GM21515 (cell line): ENCODE results near the gene OR9A2.
"Not testable (repeated sequence)": the region's sequence is repeated elsewhere in the genome, so short reads cannot be mapped to it uniquely, and the experiment has no call there.

Source experiments
- ATAC-seq: cut with Tn5 transposase; IDR thresholded peaks from one replicate; pipeline ENCODE4 v1.9.1; 2021; ENCODE audit not compliant: unreplicated experiment

Gene OR9A2

DNA sequence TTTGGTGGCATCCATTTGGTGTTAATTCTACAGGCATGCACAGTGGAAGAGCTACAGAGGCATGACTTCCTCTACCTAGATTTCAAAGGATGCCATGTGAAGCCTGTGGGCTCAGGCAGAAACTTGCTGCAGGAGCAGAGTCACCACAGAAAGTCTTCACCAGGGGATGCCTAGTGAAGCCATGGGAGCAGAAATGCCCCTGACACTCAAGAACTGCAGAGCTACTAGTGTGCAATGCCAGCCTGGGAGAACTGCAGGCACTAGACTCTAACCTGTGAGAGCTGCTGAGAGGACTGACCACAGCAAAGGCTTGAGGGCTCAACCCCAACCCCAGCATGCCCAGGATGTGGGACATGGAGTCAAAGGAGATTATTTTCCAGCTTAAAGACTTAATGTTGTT lies 3.9 kb downstream of the OR9A2 start:
- ATAC-seq, result no peak

DNA sequence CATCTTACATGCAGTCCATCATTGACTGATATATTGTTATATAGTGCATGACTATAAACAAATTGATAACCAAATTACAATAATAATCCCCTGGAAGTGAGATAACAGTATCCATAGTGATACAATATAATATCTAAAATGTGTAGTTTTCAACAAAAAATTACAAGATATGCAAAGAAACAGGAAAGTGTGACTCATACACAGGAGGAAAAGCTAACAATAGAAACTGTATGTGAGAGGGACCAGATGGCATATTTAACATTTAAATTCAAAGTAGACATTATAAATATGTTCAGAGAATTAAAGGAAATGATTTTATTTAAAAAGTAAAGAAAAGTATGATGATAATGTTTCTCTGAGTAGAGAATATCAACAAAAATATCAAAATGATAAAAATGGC lies 8.0 kb downstream of the OR9A2 start:
- no peak for ATAC-seq

DNA sequence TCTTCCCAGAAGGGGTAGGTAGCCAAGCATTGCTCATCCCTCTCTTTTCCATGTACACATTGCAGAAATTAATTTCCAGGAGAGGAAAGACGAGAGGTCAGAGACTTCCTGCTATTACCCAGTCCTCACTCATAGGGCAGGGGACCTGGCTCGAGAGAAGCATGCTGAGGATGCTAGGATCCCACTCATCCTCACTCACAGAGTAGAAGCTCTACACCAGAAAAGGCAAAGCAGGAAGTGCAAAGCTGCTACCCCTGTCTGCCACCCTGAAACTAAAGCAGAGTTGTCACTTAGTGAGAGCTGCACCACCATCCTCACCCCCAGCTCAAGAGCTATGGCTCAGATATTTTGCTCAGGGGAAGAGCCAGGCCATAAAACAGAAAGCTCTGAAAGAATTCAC lies 9.9 kb downstream of the OR9A2 start:
- ATAC-seq, result no peak

DNA sequence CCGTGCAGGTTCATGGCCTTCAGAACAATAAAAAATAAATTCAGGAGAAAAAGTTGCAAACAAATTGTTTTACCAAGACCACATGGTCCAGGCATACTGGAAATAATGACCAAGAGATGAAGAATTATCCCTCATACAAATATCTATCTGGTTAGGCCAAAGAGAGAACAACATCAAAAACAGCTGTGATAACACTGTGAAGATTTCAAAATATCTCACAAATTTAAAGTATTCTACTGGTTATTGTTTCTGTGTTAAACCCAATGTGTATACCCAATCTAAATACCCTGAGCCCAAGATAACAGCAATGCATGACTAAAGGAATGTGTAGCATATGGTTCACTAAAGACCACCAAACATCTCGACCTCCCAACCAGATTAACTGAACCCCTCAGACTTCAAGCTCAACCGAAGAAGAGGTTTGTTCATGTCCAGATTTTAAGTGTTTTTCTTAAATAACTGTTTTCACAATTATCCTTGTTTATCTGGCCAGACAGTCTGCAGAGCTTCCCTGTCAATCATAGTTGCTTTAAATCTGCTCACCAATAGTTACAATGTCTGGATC lies 10.9 kb downstream of the OR9A2 start:
- ATAC-seq, result no peak

DNA sequence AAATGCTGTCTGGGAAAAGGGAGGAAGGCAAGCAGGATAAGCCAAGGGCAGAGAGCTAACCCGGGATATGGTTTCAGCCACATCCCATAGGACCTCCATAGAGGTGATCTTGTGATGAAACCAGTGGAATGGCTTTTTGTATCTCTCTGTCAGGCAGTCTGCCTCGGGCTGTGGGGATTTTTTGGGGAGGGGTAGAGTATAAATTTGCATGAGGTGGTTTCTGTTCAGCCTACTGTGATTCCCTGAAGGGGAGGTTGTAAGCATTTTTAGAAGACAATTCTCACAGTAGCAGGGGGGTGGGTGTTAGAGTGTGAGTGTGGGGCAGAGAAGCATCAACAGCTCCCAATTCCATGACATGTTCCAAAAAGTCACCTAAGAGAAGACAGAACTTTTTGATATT lies 11.8 kb downstream of the OR9A2 start:
- peak; percentile 90 for ATAC-seq

DNA sequence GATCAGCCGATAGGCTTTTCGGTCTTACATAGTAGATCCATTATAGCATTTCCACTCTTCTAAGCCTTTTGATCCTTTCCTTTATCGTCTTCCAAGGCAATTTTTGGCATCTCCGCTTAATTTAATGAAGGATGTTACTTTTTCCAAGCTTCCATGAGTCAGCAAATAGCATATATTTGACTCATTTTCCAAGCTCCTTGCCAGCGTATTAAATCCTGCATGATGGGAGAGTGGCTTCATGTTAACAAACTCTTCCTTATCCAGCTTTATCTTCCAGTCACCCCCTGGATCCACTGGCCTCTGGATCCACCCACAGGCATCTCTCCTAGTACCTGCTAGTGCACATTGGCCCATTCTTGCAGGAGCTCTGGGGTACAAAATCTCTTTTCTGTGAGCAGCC lies 13.0 kb downstream of the OR9A2 start:
- ATAC-seq, result no peak

DNA sequence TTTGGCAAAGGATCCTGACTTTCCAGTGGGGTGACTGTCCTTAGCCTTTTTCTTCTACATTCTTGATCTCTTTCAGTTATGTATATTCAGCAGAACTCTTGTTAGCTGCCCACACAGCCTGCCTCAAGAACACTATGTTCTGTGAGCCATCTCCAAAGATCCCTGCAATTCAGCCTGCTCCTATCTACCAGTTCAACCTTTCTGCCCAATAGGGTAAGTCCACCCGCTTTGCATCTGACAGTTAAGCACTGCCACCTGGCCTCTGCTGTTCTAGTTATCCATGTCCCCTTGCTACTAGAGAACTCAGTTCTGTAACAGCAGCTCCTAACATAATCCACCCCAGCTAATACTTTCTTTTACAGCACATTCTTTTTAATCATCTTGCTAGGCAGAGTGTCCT lies 13.5 kb downstream of the OR9A2 start:
- no peak for ATAC-seq

DNA sequence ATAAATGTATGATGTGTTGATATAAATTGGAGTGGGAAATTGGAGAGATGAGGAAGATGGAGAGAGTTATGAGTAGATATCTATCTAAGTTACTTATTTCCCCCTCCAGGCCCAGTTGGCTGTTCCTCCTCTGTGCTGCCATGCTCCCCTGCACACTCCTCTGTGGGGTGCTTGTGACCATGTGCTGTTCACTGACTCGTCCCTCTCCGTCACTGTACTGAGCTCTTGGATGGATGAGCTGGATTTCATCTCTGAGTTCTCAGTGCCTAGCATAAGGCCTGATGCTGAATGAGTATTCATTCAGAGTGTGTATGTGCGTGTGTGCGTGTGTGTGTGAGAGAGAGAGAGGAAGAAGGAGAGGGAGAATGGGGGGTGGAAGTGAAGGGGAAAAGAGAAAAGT lies 14.5 kb downstream of the OR9A2 start:
- ATAC-seq, result no peak

DNA sequence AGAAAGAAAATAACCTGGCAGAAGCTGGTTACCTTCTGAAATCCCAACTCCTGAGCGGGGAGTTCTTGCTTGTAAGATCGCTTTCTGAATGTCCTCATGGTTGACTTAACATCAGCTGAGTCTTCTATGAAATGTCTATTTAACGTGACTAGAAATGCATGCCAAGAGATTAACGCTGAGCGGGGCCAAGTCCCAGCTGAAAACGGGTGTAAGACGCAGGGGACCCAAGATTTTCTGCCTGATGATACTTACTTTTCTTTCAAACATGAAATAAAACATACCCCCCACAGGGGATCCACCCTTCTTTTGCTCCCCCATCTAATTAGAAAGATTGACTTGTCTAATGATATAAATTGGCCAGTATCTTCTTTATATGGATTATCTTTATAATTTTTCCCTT lies 14.9 kb downstream of the OR9A2 start:
- ATAC-seq, result no peak

DNA sequence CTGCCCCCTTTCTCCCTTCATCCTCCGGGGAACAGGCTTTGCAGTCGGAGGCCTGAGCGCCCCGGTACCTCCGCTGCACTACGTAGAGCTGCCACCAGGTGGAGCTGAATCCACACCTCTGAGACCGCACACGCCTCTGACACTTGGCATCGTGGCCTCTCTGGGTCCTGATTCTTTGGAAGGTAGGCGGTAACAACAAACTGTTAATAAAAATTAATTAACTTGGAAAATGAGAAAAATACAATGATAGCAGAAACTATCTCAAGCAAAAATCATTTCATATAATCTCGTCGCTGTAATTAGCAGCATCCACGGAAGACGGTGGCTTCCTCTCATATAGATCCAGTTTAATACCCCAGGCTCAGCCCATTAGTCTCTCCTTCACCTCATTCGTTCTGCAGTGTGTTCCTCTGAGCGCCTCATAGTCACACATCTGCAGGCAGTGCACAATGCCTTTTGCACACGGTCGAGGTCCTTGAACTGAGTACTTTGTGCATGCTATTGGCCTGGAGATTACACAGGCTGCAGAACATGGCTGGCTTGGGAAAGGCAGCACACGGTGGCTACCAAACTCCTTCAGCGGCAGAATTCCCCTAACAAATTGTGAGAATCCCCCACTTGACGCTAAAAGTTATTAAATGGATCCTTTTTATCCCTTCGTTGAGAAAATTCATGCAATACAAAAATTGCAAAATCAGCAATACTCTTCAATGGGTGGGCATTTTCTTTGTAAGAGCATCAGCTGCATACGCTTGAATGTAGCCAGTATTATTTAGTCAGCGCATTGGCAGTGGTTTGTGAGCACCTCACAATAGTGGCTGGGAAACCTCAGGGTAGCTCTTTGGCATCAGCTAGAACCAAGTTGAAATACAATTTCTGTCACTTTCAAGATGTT lies 18.7 kb downstream of the OR9A2 start:
- ATAC-seq, result peak; percentile 91

DNA sequence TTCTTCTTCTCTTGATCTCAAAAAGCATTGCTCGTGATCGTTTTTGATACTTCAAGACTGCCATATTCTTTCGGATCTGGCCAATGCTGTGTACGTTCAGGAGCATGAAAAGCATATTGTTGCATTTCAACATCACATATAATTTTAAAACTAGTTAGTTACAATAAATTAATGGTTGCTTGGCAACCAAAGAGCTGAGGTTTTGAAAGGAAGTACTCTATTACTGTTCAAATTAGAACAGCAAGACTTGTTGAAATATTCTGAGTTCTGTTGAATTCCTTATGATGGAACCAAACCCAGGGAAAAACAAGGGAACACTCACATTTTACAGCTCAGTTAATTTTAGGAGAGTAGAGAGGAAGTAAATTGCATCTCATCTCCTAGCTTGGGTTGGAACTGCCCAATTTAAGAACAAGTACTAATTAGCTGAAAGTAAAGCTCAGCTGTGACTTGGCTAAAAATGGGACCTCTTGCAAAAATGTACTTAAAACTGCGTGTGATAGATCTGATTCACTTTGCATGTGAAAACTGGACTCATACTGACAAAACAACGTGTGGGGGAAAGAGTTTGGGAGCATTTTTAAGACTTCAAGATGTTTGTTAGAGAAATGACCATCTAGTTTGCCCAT lies 21.2 kb downstream of the OR9A2 start:
- ATAC-seq, result no peak

DNA sequence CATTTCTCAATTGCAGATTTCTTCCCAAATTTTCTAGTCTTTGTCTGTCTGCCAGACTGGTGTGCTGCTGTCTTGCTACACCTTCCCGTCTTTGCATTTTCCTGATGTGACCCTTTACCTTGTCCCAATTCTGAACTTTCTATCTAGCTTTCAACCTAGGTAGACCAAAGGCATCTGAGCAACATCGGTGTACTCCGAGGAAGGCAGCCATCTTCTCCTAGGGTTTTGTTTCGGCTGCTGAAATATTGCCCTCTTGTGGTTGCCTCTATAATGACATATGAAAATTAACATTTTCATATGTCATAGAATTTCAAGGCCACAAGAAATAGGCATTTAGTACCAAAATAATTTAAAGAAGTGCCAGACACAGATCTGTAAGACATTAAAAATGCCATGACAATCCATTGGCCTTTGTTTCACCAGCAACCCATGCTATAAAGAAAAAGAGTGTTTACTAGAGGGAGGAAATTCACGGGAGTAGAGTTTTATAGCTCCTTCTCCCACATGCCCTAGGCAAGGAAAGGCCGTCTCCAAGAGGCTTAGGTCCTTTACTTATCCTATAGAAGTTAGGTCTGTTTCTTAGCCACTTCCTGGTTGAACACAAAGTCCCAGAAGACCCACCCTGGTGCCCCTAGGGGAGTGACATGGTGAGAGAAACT lies 23.4 kb downstream of the OR9A2 start:
- no peak for ATAC-seq

DNA sequence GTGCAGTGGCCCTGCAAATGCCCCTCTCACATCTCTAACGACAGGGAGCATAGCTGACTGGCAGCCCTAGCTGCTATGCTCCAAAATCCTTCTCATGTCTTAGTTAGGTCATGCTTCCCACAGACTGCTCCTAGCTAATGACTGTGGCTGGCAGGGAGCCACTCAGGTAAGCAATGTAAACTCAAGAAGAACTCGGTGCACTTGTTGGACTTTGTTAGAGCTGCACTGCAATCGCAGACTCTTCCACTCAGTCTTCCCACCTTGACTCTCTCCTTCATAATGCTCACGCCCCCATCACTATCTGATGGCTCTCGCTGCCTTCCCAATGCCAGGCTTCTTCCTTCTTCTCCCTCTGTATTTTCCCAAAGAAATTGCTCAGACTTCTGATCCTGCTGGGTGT lies 24.0 kb downstream of the OR9A2 start:
- no peak for ATAC-seq

DNA sequence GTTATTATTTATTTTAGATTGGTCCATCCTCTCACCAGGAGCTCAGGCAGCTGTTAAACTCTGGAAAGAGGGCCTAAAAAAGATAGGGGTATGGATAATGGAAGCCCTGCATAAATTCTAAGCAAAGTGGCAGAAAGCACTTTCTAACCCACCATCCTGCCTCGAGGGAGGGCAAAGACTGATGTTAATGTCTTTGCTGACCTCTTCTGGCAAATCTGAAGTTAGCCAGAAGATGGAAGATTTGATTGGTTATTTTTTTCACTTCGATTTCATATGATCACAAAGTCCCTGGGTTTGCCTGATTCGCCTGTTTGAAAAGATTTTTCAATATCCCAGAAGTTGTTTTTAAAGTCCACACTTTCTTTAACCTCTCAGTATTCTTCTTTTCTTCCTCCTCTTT lies 24.8 kb downstream of the OR9A2 start:
- no peak for ATAC-seq

DNA sequence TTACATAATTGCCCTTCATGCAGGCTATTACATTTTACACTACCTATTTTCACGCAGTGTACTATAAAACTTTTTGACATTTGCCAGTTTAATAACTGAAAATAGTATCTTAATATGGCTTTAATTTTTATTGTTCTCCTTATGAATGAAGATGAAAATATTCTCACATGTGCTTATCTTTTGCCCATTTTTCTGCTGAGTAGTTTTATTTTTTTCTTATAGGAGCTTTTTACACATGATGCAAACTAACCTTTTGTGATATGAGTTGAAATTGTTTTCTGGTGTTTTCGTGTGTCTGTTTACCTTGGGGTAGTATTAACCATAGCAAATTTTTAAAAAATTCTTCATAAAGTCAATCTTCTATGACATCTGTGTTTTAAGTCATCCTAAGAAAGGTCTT lies 26.3 kb downstream of the OR9A2 start:
- no peak for ATAC-seq

DNA sequence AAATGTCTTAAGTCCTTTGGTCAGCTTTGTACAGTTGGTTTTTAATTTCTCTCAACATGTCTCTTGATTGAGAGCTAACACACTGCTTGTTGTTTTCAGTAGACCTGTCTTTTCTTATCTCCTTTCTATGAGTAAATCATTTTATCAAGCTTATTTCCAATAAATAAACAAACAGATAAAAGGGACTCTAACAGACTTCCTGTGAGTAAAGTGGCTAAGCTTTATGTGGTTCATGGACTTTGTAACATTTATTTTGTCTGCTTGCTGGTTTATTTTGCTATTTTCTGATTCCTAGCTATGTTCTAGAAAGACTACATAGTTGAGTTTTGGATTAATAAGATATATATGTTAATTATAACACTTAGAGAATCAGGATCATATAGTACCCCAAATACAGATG lies 27.1 kb downstream of the OR9A2 start:
- no peak for ATAC-seq

DNA sequence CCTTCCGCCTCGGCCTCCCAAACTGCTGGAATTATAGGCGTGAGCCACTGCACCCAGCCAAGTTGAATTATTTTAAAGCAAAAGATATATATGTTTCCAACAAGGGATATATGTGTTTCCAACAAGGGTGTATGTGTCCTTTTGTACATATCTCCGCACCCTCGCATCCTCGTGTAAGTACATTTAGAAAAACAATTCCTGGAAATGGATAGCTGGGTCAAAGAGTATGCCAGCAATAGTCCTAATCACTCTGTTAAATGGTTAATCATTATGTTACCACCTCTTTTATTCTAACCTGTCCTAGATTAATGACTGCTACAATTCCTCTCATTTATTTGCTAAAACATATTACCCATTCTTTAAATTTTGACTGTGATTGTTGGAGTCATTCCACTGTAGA lies 28.0 kb downstream of the OR9A2 start:
- ATAC-seq, result no peak

DNA sequence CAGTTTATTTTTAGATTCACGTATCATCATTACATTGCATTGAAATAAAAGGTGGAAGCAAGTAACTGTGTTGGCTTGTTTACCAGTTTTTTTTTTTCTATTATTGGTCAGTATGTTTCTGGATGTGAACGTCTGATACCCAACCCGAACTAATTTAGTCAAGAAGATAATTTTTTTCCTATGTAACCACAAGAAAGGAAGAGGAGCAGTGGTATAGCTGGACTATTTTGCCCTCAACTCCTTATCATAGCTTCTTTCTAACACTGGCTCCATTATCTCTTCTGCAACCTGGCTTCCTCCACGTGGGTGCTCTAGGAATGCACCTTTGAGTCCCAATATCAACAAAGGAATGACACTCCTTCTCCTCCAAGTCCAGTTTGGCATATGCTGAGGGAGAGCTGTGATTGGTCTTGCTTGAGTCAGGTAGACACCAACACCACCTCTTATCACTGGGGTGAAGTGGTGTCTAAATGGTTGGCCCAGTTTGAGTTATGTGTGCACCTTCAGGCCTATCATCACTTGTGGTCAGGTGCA lies 29.4 kb downstream of the OR9A2 start:
- no peak for ATAC-seq

DNA sequence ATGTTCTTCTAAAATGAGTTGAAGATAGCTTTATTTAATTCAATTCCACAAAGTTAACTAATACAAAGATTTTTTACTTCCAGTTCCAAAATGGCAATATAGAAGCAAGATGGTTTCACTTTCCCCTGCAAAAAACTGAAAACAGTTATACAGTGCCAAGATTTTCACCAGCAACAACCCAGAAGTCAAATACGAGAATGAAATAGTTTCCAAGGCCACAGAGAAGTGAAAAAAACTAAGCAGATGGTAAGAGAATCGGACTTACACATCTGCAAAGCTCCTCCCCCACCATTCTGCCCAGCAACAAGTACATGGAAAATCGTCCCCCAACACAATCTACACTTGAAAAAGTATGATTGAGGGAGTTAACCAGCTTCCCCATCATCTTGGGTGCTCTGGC lies 34.5 kb downstream of the OR9A2 start:
- ATAC-seq, result no peak

DNA sequence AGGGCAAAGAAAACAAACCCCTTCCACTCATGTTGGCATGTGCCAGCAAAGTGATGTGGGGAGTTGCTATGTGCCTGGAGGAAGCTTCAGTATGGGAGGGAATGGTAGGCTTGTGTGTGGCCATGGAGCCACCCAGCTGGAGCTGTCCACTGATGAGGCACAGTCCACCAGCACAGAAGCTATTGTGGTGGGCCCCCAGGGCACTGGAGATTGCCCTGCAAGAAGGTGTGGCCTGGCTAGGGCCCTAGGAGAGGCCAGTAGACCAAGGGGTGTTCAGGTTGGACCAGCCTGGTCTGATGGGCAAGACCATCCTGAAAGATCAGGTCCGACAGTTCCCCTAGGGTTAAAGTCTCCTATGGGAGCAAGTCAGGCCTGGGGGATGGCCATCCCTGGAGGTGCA lies 42.6 kb downstream of the OR9A2 start:
- ATAC-seq, result no peak

DNA sequence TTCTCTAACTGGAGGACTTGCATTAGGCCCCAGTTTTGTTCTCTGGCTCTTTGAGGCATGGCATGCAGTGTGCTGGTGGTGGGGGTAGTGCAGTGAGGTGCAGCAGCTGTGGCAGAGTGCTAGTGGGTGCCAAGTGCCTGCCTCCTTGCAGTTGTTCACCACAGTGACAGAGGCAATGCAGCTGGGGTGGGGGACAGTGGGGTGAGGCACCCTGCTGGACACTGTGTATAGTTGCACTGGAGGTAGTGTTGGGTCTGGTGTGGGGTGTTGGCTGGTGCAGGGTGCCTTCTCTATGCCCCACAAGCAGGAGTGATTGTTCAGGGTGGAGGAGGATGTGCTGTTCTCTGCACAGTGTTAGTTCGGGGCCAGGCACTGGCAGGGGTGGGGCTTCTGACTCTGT lies 43.1 kb downstream of the OR9A2 start:
- ATAC-seq, result no peak

DNA sequence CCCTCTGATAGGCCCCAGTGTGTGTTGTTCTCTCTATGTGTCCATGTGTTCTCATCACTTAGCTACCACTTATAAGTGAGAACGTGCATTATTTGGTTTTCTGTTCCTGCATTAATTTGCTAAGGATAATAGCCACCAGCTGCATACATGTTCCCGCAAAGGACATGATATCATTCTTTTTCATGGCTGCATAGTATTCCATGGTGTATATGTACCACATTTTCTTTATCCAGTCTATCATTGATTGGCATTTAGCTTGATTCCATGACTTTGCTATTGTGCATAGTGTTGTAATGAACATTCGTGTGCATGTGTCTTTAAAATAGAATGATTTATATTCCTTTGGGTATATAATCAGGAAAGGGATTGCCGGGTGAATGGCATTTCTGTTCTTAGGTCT lies 48.5 kb downstream of the OR9A2 start:
- ATAC-seq, result not testable (repeated sequence)
